Hepatocyte (in vitro differentiated cells): ENCODE results near the gene PLEKHB2.

Experiments used
- EZH2 ChIP-seq: fragments of 200-600 bp; sonication (generic); IDR thresholded peaks from 2 replicates; pipeline ENCODE4 v1.6.1; 2016; ENCODE audit warnings: antibody characterized with exemption, mild to moderate bottlenecking, borderline replicate concordance
- TF ChIP-seq, protein P1 (sequence below): fragments of 200-600 bp; sonication (generic); IDR thresholded peaks from 2 replicates; pipeline ENCODE4 v1.5.1; 2016; ENCODE audit warnings: antibody characterized with exemption, mild to moderate bottlenecking; ENCODE audit not compliant: poor library complexity

DNA sequence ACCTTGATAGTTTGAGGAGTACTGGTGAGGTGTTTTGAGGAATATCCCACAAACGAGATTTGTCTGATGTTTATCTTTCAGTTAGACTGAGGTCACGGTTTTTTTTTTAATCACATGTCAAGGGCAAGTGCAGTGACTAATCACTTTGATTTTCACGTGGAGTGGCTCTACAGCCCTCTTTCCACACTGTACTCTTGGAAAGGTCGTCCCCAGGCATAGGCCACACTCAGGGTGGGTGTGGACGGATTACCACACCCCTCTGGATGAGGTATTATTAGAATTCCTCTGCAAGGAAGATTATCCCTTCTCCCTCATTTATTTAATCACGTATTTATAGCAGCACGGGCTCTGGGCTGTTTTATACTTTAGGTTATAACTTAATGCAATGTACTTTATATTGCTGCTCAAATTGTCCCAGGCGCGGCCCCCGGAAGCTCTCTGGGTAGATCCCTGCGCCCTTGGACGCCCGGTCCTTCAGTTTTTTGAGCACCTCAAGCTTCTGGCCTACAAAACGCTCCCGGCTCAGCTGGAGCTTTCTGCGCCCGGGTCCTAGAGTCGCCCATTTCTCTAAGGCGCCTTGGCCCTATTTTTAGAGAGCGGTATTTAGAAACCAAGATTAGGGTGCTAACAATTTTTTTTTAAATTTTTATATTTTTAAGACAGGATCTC, 515 bp upstream of the PLEKHB2 start:
- TF ChIP-seq, protein P1, sequence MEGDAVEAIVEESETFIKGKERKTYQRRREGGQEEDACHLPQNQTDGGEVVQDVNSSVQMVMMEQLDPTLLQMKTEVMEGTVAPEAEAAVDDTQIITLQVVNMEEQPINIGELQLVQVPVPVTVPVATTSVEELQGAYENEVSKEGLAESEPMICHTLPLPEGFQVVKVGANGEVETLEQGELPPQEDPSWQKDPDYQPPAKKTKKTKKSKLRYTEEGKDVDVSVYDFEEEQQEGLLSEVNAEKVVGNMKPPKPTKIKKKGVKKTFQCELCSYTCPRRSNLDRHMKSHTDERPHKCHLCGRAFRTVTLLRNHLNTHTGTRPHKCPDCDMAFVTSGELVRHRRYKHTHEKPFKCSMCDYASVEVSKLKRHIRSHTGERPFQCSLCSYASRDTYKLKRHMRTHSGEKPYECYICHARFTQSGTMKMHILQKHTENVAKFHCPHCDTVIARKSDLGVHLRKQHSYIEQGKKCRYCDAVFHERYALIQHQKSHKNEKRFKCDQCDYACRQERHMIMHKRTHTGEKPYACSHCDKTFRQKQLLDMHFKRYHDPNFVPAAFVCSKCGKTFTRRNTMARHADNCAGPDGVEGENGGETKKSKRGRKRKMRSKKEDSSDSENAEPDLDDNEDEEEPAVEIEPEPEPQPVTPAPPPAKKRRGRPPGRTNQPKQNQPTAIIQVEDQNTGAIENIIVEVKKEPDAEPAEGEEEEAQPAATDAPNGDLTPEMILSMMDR: peak; percentile 33
- no peak for TF ChIP-seq EZH2
